Stomach (tissue), 9 donors: ENCODE measurements around the gene CATSPER1. TPM values are rescaled to one million over a fixed set of nuclear protein-coding genes. Genes with fewer than 3 reads are reported as not detected.

Experiments
- DNase-seq, 2 donors: peaks; one replicate each; pipeline versions ENCODE4 v3.0.0 to v3.0.0-alpha.2; 2013 to 2019
- H3K27ac ChIP-seq, 5 donors: fragments of 200-600 bp in 4 of 5; sonication (generic) in 4 of 5; one replicate each; pipeline ENCODE4 v1.5.1; 2013 to 2019; ENCODE audit warnings: mild to moderate bottlenecking in 1 of 5, moderate library complexity in 1 of 5
- H3K27me3 ChIP-seq, 3 donors: fragments of 200-600 bp; sonication (generic); one replicate each; pipeline ENCODE4 v1.5.1; 2017 to 2019; ENCODE audit warnings: mixed run types in 1 of 3
- H3K36me3 ChIP-seq, 4 donors: fragments of 200-600 bp; sonication (generic); 1 replicate in 3 of 4; 2 replicates in 1 of 4; pipeline ENCODE4 v1.5.1; 2016 to 2019
- H3K4me1 ChIP-seq, 4 donors: fragments of 200-600 bp; sonication (generic); one replicate each; pipeline ENCODE4 v1.5.1; 2016 to 2019
- H3K4me3 ChIP-seq, 4 donors: fragments of 200-600 bp; sonication (generic) in 3 of 4; one replicate each; pipeline ENCODE4 v1.5.1; 2016 to 2019; ENCODE audit warnings: mild to moderate bottlenecking in 1 of 4
- H3K9me3 ChIP-seq, 4 donors: fragments of 200-600 bp; sonication (generic); one replicate each; pipeline ENCODE4 v1.5.1; 2016 to 2019
- CTCF ChIP-seq, 7 experiments: fragments of 450-650 bp in 4 of 7; fragments of 200-600 bp in 3 of 7; sonication (generic) in 3 of 7; IDR thresholded peaks; one replicate each; pipeline ENCODE4 v1.5.1; 2016 to 2019; ENCODE audit warnings: antibody characterized with exemption in 7 of 7, control low read depth in 2 of 7, mild to moderate bottlenecking in 1 of 7
- EP300 ChIP-seq: sonication (generic); formaldehyde crosslinking; IDR thresholded peaks from one replicate; pipeline ENCODE4 v1.6.1; 2017; ENCODE audit warnings: antibody characterized with exemption
- POLR2A ChIP-seq, 4 donors: fragments of 450-650 bp; IDR thresholded peaks; one replicate each; pipeline ENCODE4 v1.6.1; 2016; ENCODE audit warnings: antibody characterized with exemption in 4 of 4, control low read depth in 2 of 4, mild to moderate bottlenecking in 1 of 4, moderate library complexity in 1 of 4
- POLR2AphosphoS5 ChIP-seq, 3 donors: sonication (generic); formaldehyde crosslinking; IDR thresholded peaks; one replicate each; pipeline ENCODE4 v1.6.1; 2016; ENCODE audit warnings: antibody characterized with exemption in 3 of 3
- WGBS, 5 donors: extraction: QIAGEN DNeasy Blood & Tissue Kit in 3 of 5; methylation state at CpG; one replicate each; pipeline versions ENCODE4 v1.1.5 to v1.1.7; 2013 to 2018; 5-methylcytosine and 5-hydroxymethylcytosine counted together
- intact Hi-C: fragments of 100-400 bp; cut with DNase I; formaldehyde crosslinking; loops from one replicate; pipeline ENCODE4 v1.15.1; 2023; ENCODE audit warnings: low total_unique reads
- polyA plus RNA-seq, 3 donors: library from polyadenylated mRNA; stranded (reverse); fragments of 200-250 nt; gene quantifications; one replicate each; pipeline ENCODE4 v1.2.3, GENCODE V29; 2013
- total RNA-seq, 5 donors: library from RNA; depleted of rRNA; stranded (reverse); fragments of >200 nt; gene quantifications; one replicate each; pipeline versions ENCODE4 v1.1.0 to v1.2.3, GENCODE V29; 2014 to 2016
- donor health status: healthy with polysubstance abuse.
- donor health status: Bipolar disorder and iron deficiency.
- donor health status: healthy.

The CATSPER1 gene
- total and polyA plus RNA-seq, 8 donors: 0.08 to 1.4 (median 0.68) TPM; not detected in 5

DNA sequence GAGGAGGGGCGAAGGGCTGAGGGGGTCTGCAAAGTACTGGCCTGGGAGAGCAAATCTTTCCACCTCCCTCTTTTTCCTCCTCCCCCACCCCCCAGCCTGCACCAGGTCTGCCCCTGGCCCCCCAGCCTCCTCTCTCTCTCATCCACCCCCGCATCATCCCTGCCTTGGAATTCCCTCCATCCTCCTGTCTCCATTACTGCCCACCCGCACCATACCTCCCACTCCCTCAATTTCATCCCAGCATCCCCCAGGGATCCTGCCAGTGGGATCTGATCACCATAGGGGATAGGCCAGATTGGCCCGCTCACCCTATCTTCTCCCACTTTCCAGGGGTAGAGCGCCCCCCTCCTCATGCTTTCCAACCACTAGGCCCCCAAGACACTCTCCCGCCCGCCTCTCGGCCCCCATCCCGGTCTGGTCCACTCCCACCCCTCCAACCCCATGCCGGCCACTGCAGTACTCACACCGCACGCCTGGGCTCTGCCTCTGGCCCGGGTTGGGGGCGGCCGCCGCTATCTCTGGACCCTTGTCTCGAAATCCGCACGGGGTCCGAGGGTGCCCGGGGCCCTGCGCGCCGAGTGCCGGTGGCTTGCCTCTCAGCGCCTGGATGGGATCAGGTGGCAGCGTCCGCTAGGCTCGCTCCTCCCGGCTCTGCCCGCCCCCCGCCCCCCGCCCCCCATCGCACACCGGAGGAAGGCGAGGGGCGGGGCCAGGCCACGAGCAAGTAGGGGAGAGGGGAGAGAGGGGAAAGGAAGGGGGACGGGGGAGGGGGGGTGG lies 22.5 kb upstream of the CATSPER1 start, which contains the start of gene GAL3ST3:
Gene GAL3ST3 (minus strand): TSS at position 615 of the 777 bp plus-strand sequence. CDS start 3,746 bp downstream, outside the sequence.
- H3K27ac ChIP-seq: no peak within 1 kb of the TSS
- 12 to 25% (median 13%) methylated on average over 20 to 39 of the region's 39 CpGs for WGBS, 5 donors
- intact Hi-C loops: no loop called here
- peak in 1 of 2 donors; percentile 63 for DNase-seq
- H3K9me3 ChIP-seq: no peaks in the 10 kb centered on the region
- TF ChIP-seq CTCF (IDR thresholded peaks at IDR 0.05) (no peak), EP300 (no peak), POLR2A (IDR thresholded peaks at IDR 0.05) (no peak), POLR2AphosphoS5 (IDR thresholded peaks at IDR 0.05) (no peak)
- H3K36me3 ChIP-seq: peaks cover 0 to 4% (median 1%) of the 10 kb centered on the region in 4 donors
- H3K4me3 ChIP-seq: no peak within 1 kb of the TSS
- H3K27me3 ChIP-seq: peaks cover 0 to 37% (median 19%) of the 10 kb centered on the region in 3 donors
- H3K4me1 ChIP-seq: peaks cover 30 to 40% (median 37%) of the 10 kb centered on the region in 4 donors

DNA sequence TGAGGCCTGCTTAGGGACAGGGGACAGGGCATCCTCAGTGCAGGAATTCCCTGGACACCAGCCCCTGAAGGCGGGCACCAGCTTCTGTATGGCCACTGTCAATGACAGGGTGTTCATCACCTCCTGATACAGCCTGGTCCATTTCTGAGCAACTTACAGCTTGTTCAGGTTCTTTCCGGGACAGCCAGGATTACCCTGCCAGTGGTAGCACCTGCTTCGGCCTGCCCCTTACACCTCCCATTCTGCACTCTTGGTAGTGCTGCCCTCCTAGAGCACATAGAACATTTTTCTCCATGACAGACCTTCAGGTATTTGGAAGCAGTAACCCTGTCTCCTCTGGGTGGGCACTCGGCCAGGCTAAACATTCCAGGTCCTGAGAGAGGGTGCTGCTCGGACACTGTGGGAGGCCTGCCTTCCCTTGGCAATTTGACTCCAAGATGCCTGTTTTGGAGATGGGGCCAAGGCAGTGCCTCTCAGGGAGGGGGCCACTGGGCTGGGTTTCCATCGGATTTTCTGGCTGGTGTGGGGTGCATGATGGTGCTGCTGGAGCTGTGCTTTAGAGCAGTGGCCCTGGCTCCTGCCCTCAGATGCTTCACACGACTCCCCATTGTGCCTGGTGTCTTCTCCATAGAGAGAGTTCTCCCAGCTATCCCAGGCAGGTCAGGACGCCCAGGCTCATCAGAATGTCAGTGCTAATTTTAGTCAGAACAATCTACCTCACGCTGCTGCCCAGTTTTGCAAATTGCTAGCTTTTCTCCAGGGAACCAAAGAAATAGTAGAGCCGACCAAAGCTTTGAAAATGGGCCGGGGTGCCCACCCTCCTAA lies 21.5 kb upstream of the CATSPER1 start:
- Histone ChIP-seq H3K9me3 (no peaks in the 10 kb centered on the region), H3K27ac (no peak overlapping the region), H3K27me3 (peaks cover 0 to 37% (median 19%) of the 10 kb centered on the region in 3 donors), H3K4me1 (peaks cover 20 to 30% (median 27%) of the 10 kb centered on the region in 4 donors), H3K36me3 (no peaks in the 10 kb centered on the region), H3K4me3 (no peak overlapping the region)
- DNase-seq: no peak
- intact Hi-C loops: no loop called here
- 74 to 85% (median 75%) methylated on average over 9 to 11 of the region's 11 CpGs for WGBS, 5 donors
- TF ChIP-seq EP300 (no peak), POLR2AphosphoS5 (IDR thresholded peaks at IDR 0.05) (no peak), CTCF (IDR thresholded peaks at IDR 0.05) (no peak), POLR2A (IDR thresholded peaks at IDR 0.05) (no peak)

GRCh38 chr11:66046901-66047300 lies 20.6 kb upstream of the CATSPER1 start:
- Histone ChIP-seq H3K4me3 (no peak overlapping the region), H3K27me3 (peaks cover 0 to 37% (median 19%) of the 10 kb centered on the region in 3 donors), H3K27ac (no peak overlapping the region), H3K4me1 (peaks cover 20 to 28% (median 27%) of the 10 kb centered on the region in 4 donors), H3K9me3 (no peaks in the 10 kb centered on the region), H3K36me3 (no peaks in the 10 kb centered on the region)
- no peak for DNase-seq
- 87 to 100% (median 89%) methylated on average over 3 of the region's 3 CpGs for WGBS, 5 donors
- TF ChIP-seq POLR2AphosphoS5 (IDR thresholded peaks at IDR 0.05): no peak
- intact Hi-C loops: no loop called here

GRCh38 chr11:66045177-66045639 lies 18.9 kb upstream of the CATSPER1 start:
- H3K4me3 ChIP-seq: no peak overlapping the region

More at GRCh38 chr11:66045177-66045639, 18.9 kb upstream of the CATSPER1 start:
- peak; percentile 82 to 89 for DNase-seq
- H3K36me3 ChIP-seq: no peaks in the 10 kb centered on the region
- H3K27me3 ChIP-seq: peaks cover 0 to 37% (median 19%) of the 10 kb centered on the region in 3 donors
- TF ChIP-seq POLR2A (IDR thresholded peaks at IDR 0.05) (no peak), EP300 (no peak), CTCF (IDR thresholded peaks at IDR 0.05) (peak in 5 of 7 experiments; percentile 44 to 95 (median 85))
- intact Hi-C loops: no loop called here
- WGBS, 5 donors: 2 to 29% (median 15%) methylated on average over 2 to 11 of the region's 11 CpGs
- no peaks in the 10 kb centered on the region for H3K9me3 ChIP-seq
- H3K4me1 ChIP-seq: peaks cover 13 to 17% (median 16%) of the 10 kb centered on the region in 4 donors
- no peak overlapping the region for H3K27ac ChIP-seq
